ENCODE measurements around the gene ST6GALNAC3.

ST6GALNAC3 gene

GRCh38 chr1:76680651-76681050 is 606.1 kb downstream of the ST6GALNAC3 start:
- Histone ChIP-seq H3K27ac (ENCODE audit: poor library complexity, severe bottlenecking) (no peak overlapping the region), H3K4me1 (ENCODE audit: insufficient read depth, poor library complexity, severe bottlenecking) (no peaks in the 10 kb centered on the region), H3K9me3 (ENCODE audit: severe bottlenecking) (no peaks in the 10 kb centered on the region), H3K4me3 (ENCODE audit: severe bottlenecking) (no peak overlapping the region), H3K27me3 (ENCODE audit: insufficient read depth, poor library complexity, severe bottlenecking) (no peaks in the 10 kb centered on the region), H3K36me3 (ENCODE audit: low read depth) (no peaks in the 10 kb centered on the region)
- DNase-seq (ENCODE audit: low spot score) (no peak), ATAC-seq (ENCODE audit: low read depth) (no peak)
- no peak for TF ChIP-seq CTCF (IDR thresholded peaks at IDR 0.05; ENCODE audit: poor library complexity, severe bottlenecking)

- Histone ChIP-seq H3K27me3 (ENCODE audit: insufficient read depth, poor library complexity, severe bottlenecking) (no peaks in the 10 kb centered on the region), H3K36me3 (ENCODE audit: low read depth) (no peaks in the 10 kb centered on the region), H3K4me3 (ENCODE audit: severe bottlenecking) (no peak overlapping the region), H3K9me3 (ENCODE audit: severe bottlenecking) (no peaks in the 10 kb centered on the region), H3K27ac (ENCODE audit: poor library complexity, severe bottlenecking) (no peak overlapping the region), H3K4me1 (ENCODE audit: insufficient read depth, poor library complexity, severe bottlenecking) (no peaks in the 10 kb centered on the region)
- no peak for TF ChIP-seq CTCF (IDR thresholded peaks at IDR 0.05; ENCODE audit: poor library complexity, severe bottlenecking)
- ATAC-seq (ENCODE audit: low read depth) (no peak), DNase-seq (ENCODE audit: low spot score) (no peak)
Measured at GRCh38 chr1:76682138-76682537, 607.6 kb downstream of the ST6GALNAC3 start.
